ENCODE results near the gene CCT6A. TPM values are rescaled to one million over a fixed set of nuclear protein-coding genes. Genes with fewer than 3 reads are reported as not detected.
A peak's percentile ranks its signal among the peaks of the same experiment; 100 is the strongest.
"Not testable (repeated sequence)": the region's sequence is repeated elsewhere in the genome, so short reads cannot be mapped to it uniquely, and the experiment has no call there.

Gene CCT6A
- total RNA-seq, 3 donors from 2014 or later: 75.7 to 137 (median 112) TPM

DNA sequence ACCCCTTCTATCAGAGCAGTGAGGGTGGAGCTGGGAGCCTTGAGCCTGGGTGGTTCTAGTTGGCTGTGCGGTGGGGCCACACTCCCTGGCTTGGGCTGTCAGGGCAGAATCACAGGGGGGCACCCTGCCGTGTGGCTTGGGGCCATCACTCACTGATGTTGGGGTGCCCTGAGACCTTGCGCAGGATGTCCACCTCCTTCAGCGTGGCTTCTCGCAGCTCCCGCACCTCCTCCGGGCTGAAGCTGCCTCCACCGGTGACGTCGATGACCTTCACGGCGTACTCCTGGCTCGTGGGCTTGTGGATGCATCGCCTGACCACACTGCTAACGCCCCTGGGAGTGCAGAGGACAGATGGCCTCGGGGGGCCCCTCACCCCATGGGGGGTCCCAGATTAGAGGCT, 35.9 kb downstream of the CCT6A start:
- DNase-seq (ENCODE audit: low spot score in 2 of 2): no peak
- intact Hi-C loops (cut with DNase I; ENCODE audit: low total_unique reads): no loop called here

GRCh38 chr7:56091591-56091990, 40.0 kb downstream of the CCT6A start:
- H3K9me3 ChIP-seq: no peaks in the 10 kb centered on the region
- peak; percentile 61 to 62 for DNase-seq (ENCODE audit: low spot score in 2 of 2)
- intact Hi-C loops (cut with DNase I; ENCODE audit: low total_unique reads): no loop called here
- peak overlapping the region; percentile 58 to 67 for H3K27ac ChIP-seq
- H3K4me1 ChIP-seq: peaks cover 4 to 7% of the 10 kb centered on the region in 2 donors
- H3K4me3 ChIP-seq: no peak overlapping the region
- no peak for TF ChIP-seq POLR2A (IDR thresholded peaks at IDR 0.05)
- TF ChIP-seq, protein P1, sequence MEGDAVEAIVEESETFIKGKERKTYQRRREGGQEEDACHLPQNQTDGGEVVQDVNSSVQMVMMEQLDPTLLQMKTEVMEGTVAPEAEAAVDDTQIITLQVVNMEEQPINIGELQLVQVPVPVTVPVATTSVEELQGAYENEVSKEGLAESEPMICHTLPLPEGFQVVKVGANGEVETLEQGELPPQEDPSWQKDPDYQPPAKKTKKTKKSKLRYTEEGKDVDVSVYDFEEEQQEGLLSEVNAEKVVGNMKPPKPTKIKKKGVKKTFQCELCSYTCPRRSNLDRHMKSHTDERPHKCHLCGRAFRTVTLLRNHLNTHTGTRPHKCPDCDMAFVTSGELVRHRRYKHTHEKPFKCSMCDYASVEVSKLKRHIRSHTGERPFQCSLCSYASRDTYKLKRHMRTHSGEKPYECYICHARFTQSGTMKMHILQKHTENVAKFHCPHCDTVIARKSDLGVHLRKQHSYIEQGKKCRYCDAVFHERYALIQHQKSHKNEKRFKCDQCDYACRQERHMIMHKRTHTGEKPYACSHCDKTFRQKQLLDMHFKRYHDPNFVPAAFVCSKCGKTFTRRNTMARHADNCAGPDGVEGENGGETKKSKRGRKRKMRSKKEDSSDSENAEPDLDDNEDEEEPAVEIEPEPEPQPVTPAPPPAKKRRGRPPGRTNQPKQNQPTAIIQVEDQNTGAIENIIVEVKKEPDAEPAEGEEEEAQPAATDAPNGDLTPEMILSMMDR (IDR thresholded peaks at IDR 0.05): no peak
- no peak for TF ChIP-seq POLR2AphosphoS5 (IDR thresholded peaks at IDR 0.05)
- H3K36me3 ChIP-seq: no peaks in the 10 kb centered on the region
- H3K27me3 ChIP-seq: no peaks in the 10 kb centered on the region

More for the DNA sequence above, 35.9 kb downstream of the CCT6A start:
- TF ChIP-seq, protein P1 (IDR thresholded peaks at IDR 0.05): no peak
- TF ChIP-seq POLR2A (IDR thresholded peaks at IDR 0.05) (no peak), POLR2AphosphoS5 (IDR thresholded peaks at IDR 0.05) (no peak)
- Histone ChIP-seq H3K36me3 (no peaks in the 10 kb centered on the region), H3K27me3 (no peaks in the 10 kb centered on the region), H3K9me3 (no peaks in the 10 kb centered on the region), H3K4me1 (peaks cover 0 to under 1% of the 10 kb centered on the region in 2 donors), H3K4me3 (no peak overlapping the region), H3K27ac (no peak overlapping the region)

DNA sequence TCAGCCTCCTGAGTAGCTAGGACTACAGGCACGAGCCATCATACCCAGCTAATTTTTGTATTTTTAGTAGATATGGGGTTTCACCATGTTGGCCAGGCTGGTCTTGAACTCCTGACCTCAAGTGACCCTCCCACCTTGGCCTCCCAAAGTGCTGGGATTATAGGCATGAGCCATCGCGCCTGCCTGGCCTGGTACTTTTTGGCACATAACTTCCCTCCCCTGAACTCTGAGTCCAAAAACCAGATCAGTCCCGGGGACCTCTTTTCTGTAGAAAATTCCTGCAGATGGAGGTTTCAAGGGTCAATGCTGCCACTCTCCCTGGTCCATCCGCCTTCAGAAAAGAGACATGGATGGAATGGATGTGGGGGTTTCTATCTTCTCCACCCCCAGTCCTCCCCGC, 40.8 kb downstream of the CCT6A start:
- H3K27ac ChIP-seq: peak overlapping the region; percentile 58 to 67
- H3K9me3 ChIP-seq; intact Hi-C loops (cut with DNase I; ENCODE audit: low total_unique reads); H3K27me3 ChIP-seq; H3K4me1 ChIP-seq; DNase-seq (ENCODE audit: low spot score in 2 of 2); H3K36me3 ChIP-seq: not testable (repeated sequence)
- peak overlapping the region in 2 of 3 donors; percentile 25 to 53 for H3K4me3 ChIP-seq

GRCh38 chr7:56092789-56093531, 41.4 kb downstream of the CCT6A start, which contains the start of gene PHKG1:
Gene PHKG1, minus strand, starts transcription at chr7:56092952. Its CDS starts 4,011 bp downstream, at chr7:56088941.
- peak within 1 kb of the TSS; percentile 58 to 67 for H3K27ac ChIP-seq
- DNase-seq (ENCODE audit: low spot score in 2 of 2): peak; percentile 68 to 88

DNA sequence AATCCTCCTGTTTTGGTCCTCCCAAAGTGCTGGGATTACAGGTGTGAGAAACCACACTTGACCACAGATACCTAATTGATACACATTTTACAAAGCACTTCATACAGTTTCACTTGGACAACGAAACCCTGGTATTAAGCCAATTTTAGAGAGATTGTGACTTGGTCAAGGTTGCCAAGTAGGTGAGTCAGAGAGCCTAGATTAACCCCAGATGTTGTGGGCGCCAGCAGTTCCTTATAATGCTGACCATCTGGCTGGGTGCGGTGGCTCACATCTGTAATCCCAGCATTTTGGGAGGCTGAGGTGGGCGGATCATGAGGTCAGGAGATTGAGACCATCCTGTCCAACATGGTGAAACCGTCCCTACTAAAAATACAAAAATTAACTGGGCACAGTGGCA, 46.1 kb downstream of the CCT6A start:
- Histone ChIP-seq H3K36me3 (no peaks in the 10 kb centered on the region), H3K27ac (peak overlapping the region in 1 of 2 donors; percentile 45), H3K9me3 (no peaks in the 10 kb centered on the region), H3K4me3 (no peak overlapping the region), H3K4me1 (peaks cover under 1 to 5% of the 10 kb centered on the region in 2 donors), H3K27me3 (no peaks in the 10 kb centered on the region)
- TF ChIP-seq POLR2A (IDR thresholded peaks at IDR 0.05) (no peak), POLR2AphosphoS5 (IDR thresholded peaks at IDR 0.05) (peak; percentile 31 to 56 (median 45))
- TF ChIP-seq, protein P1 (IDR thresholded peaks at IDR 0.05): no peak
- intact Hi-C loops (cut with DNase I; ENCODE audit: low total_unique reads): no loop called here
- DNase-seq (ENCODE audit: low spot score in 2 of 2): no peak

More at GRCh38 chr7:56092789-56093531, 41.4 kb downstream of the CCT6A start, which contains the start of gene PHKG1:
- Histone ChIP-seq H3K4me1 (peaks cover 4 to 7% of the 10 kb centered on the region in 2 donors), H3K36me3 (no peaks in the 10 kb centered on the region), H3K4me3 (peak within 1 kb of the TSS in 2 of 3 donors; percentile 25 to 53), H3K9me3 (no peaks in the 10 kb centered on the region), H3K27me3 (no peaks in the 10 kb centered on the region)
- intact Hi-C loops (cut with DNase I; ENCODE audit: low total_unique reads): no loop called here
- TF ChIP-seq POLR2A (IDR thresholded peaks at IDR 0.05) (no peak), POLR2AphosphoS5 (IDR thresholded peaks at IDR 0.05) (peak in 2 of 3 donors; percentile 21 to 42)
- TF ChIP-seq, protein P1 (IDR thresholded peaks at IDR 0.05): peak in 2 of 3 donors; percentile 22 to 36

- intact Hi-C loops (cut with DNase I; ENCODE audit: low total_unique reads); H3K36me3 ChIP-seq; H3K4me3 ChIP-seq; H3K4me1 ChIP-seq; H3K9me3 ChIP-seq; H3K27me3 ChIP-seq; DNase-seq (ENCODE audit: low spot score in 2 of 2): not testable (repeated sequence)
- H3K27ac ChIP-seq: peak overlapping the region in 1 of 2 donors; percentile 8
These were observed 46.8 kb downstream of the CCT6A start for GRCh38 chr7:56098187-56099008.

All from breast epithelium (tissue), 4 donors.